Esophagus muscularis mucosa (tissue), 4 donors: Measurements from ENCODE around the gene SKIDA1. TPM values are rescaled to one million over a fixed set of nuclear protein-coding genes. Genes with fewer than 3 reads are reported as not detected.

Source experiments
- DNase-seq: peaks from one replicate; pipeline ENCODE4 v3.0.0-alpha.2; 2017; ENCODE audit errors: extremely low spot score
- H3K27ac ChIP-seq, 4 donors: fragments of 200-600 bp; sonication (generic); replicated peaks in 1 of 4; 1 replicate in 3 of 4; 2 replicates in 1 of 4; pipeline ENCODE4 v1.5.1; 2016 to 2019; ENCODE audit warnings: mild to moderate bottlenecking in 1 of 4
- H3K27me3 ChIP-seq, 4 donors: fragments of 200-600 bp; sonication (generic); one replicate each; pipeline versions ENCODE4 v1.5.1 to v1.6.0; 2016 to 2019
- H3K36me3 ChIP-seq, 4 donors: fragments of 200-600 bp; sonication (generic); one replicate each; pipeline ENCODE4 v1.5.1; 2016 to 2019
- H3K4me1 ChIP-seq, 4 donors: fragments of 200-600 bp; sonication (generic); one replicate each; pipeline ENCODE4 v1.5.1; 2016 to 2019
- H3K4me3 ChIP-seq, 4 donors: fragments of 200-600 bp; sonication (generic); 1 replicate in 2 of 4; 2 replicates in 2 of 4; pipeline ENCODE4 v1.5.1; 2016 to 2019; ENCODE audit warnings: mild to moderate bottlenecking in 4 of 4, moderate library complexity in 1 of 4
- H3K9me3 ChIP-seq, 4 donors: fragments of 200-600 bp; sonication (generic); 1 replicate in 3 of 4; 2 replicates in 1 of 4; pipeline ENCODE4 v1.5.1; 2016 to 2019
- EP300 ChIP-seq: sonication (generic); formaldehyde crosslinking; IDR thresholded peaks from one replicate; pipeline ENCODE4 v1.6.1; 2017; ENCODE audit warnings: antibody characterized with exemption
- POLR2A ChIP-seq: fragments of 450-650 bp; IDR thresholded peaks from one replicate; pipeline ENCODE4 v1.6.1; 2017; ENCODE audit warnings: antibody characterized with exemption, moderate library complexity, mild to moderate bottlenecking, low read depth
- POLR2AphosphoS5 ChIP-seq, 2 donors: sonication (generic); formaldehyde crosslinking; IDR thresholded peaks; one replicate each; pipeline ENCODE4 v1.6.1; 2017; ENCODE audit warnings: antibody characterized with exemption in 2 of 2
- WGBS: methylation state at CpG from one replicate; pipeline ENCODE4 v1.1.5; 2018; 5-methylcytosine and 5-hydroxymethylcytosine counted together
- intact Hi-C: fragments of 100-400 bp; cut with DNase I; formaldehyde crosslinking; loops from one replicate; pipeline ENCODE4 v1.15.1; 2023
- total RNA-seq, 4 donors: library from RNA; depleted of rRNA; stranded (reverse); fragments of >200 nt; gene quantifications; one replicate each; pipeline versions ENCODE4 v1.1.0 to v1.2.1, GENCODE V29; 2016
- TF ChIP-seq, protein P1 (sequence below), 3 experiments: fragments of 200-600 bp in 2 of 3; fragments of 450-650 bp in 1 of 3; sonication (generic) in 2 of 3; IDR thresholded peaks; one replicate each; pipeline ENCODE4 v1.5.1; 2017 to 2019; ENCODE audit warnings: antibody characterized with exemption in 3 of 3, mild to moderate bottlenecking in 2 of 3, moderate library complexity in 1 of 3

SKIDA1 gene
- total RNA-seq, 4 donors from 2014 or later, result 0.50 to 2.9 (median 1.2) TPM

DNA sequence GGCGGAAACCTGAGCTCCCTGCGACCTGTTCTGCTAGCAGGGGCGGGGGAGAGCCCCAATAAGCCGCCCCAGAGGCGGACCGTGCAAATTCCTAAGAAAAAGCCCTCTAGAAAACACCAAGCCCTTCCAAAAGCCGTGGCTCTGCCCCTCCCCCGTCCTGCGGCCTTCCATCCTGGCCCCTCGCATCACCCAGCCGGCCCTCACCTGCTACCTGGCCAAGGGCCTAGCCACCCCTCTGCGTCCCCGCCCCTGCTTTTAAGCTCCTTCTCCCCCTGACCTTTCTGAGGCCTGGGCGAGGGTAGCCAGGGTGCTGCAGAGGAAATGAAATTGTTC lies 24.9 kb downstream of the SKIDA1 start:
- H3K9me3 ChIP-seq, result no peaks in the 10 kb centered on the region
- H3K27me3 ChIP-seq, result no peaks in the 10 kb centered on the region
- H3K4me1 ChIP-seq, result peaks cover 8 to 27% (median 20%) of the 10 kb centered on the region in 4 donors
- peak overlapping the region; percentile 37 to 47 (median 38) for H3K4me3 ChIP-seq
- WGBS, result 63% methylated on average over 14 of the region's 14 CpGs
- peak overlapping the region in 1 of 4 donors; percentile 30 for H3K27ac ChIP-seq
- no peaks in the 10 kb centered on the region for H3K36me3 ChIP-seq
- TF ChIP-seq, protein P1, sequence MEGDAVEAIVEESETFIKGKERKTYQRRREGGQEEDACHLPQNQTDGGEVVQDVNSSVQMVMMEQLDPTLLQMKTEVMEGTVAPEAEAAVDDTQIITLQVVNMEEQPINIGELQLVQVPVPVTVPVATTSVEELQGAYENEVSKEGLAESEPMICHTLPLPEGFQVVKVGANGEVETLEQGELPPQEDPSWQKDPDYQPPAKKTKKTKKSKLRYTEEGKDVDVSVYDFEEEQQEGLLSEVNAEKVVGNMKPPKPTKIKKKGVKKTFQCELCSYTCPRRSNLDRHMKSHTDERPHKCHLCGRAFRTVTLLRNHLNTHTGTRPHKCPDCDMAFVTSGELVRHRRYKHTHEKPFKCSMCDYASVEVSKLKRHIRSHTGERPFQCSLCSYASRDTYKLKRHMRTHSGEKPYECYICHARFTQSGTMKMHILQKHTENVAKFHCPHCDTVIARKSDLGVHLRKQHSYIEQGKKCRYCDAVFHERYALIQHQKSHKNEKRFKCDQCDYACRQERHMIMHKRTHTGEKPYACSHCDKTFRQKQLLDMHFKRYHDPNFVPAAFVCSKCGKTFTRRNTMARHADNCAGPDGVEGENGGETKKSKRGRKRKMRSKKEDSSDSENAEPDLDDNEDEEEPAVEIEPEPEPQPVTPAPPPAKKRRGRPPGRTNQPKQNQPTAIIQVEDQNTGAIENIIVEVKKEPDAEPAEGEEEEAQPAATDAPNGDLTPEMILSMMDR (IDR thresholded peaks at IDR 0.05), result no peak
- DNase-seq, result no peak
- intact Hi-C loops, result no loop called here

DNA sequence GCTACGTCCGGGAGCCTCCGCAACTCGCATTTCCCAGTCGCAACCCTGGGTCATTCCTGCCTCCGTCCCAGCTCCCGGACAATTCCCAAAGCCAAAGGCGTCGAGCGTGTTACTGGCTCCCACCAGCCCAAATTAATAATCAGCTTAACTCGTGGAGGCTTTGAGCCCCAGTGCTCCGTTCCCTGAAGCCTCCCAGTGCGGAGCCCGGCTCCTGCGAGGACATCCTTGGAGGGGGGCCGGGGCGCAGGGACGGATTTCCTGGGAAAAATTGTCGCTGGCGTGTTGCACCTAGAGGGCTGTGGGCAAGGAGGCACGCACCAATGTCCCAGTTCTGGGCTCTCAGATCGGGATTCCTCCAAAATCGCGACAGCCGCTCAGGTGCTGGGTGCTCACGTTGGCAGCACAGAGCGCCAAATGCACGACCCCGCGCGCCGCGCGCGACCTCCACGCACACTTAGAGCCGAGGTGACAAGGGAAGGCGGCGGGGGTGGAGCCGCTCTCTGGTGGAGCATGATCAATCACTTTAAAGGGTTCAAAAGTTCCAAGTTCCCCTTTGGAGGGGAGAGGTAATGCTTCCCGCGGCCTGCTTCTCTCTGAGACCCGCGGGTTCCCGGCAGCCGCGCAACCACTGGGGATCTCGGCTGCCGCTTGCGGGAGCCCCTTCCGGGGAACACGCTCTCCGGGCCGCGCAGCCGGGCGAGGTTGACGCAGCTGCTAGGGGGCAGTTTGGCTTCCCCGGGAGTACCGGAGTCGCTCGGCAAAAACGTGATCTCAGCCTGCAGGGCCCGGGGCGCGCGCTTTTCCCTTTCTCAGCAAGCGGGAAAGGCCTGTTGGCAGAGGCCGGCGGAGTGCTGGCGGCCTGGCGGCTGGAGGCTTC lies 25.5 kb downstream of the SKIDA1 start:
- Histone ChIP-seq H3K36me3 (no peaks in the 10 kb centered on the region), H3K27ac (peak overlapping the region in 1 of 4 donors; percentile 30), H3K27me3 (no peaks in the 10 kb centered on the region), H3K9me3 (no peaks in the 10 kb centered on the region), H3K4me3 (peak overlapping the region; percentile 37 to 47 (median 38)), H3K4me1 (peaks cover 7 to 31% (median 25%) of the 10 kb centered on the region in 4 donors)
- intact Hi-C loops, result loop anchor here (10.0 kb wide), 4 partner anchors 165 to 1485 kb away; partner anchors contain the start of gene DNAJC1
- TF ChIP-seq POLR2A (no peak), POLR2AphosphoS5 (IDR thresholded peaks at IDR 0.05) (no peak), EP300 (no peak)
- TF ChIP-seq, protein P1 (IDR thresholded peaks at IDR 0.05), result no peak
- whole genome bisulfite sequencing, result 56% methylated on average over 66 of the region's 72 CpGs
- peak; percentile 79 for DNase-seq

DNA sequence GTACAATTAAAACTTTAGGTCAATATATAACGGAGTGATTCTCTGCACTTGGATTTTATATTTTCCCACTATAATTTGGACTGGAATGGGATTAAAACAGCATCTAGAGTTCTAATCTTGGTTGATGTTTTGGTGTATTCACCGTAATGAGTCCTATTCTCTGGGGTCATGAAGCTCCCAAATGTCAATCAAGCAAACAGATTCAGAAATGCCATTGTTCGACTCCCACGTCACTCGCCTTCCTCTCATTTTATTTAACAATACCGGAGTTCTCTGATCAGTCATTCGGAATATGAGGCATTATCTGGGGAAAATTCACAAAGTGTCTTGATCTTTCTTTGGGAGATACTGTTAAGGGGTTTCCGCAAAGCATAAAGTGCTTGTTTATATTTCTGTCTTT lies 26.5 kb downstream of the SKIDA1 start:
- WGBS, result 96% methylated on average over 8 of the region's 8 CpGs
- Histone ChIP-seq H3K27me3 (no peaks in the 10 kb centered on the region), H3K4me3 (no peak overlapping the region), H3K4me1 (peaks cover 16 to 40% (median 35%) of the 10 kb centered on the region in 4 donors), H3K27ac (no peak overlapping the region), H3K36me3 (no peaks in the 10 kb centered on the region), H3K9me3 (no peaks in the 10 kb centered on the region)
- DNase-seq, result no peak
- intact Hi-C loops, result loop anchor here (10.0 kb wide), 4 partner anchors 164 to 1486 kb away; partner anchors contain the start of gene DNAJC1
- no peak for TF ChIP-seq EP300
- no peak for TF ChIP-seq POLR2A
- TF ChIP-seq, protein P1 (IDR thresholded peaks at IDR 0.05), result no peak
- TF ChIP-seq POLR2AphosphoS5 (IDR thresholded peaks at IDR 0.05), result no peak

DNA sequence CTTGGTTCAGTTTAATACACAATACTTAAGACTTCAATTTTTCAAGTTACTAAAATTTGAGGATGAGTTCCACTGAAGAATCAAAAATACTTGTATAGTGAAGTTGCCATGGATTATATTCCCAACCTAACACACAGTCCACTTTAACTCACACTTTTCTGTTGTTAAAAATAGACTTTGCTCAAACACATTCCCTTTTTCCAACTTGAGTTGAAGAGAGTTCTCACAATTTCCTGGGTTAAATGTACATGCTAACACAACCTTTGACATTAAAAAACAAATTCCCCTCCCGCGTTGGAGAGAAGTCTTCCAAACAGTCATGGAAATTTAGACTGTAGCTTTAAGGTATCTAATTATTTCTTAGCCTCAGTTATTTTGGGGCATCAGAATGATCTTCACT lies 27.1 kb downstream of the SKIDA1 start:
- H3K27ac ChIP-seq, result no peak overlapping the region

More for the DNA sequence above, 27.1 kb downstream of the SKIDA1 start:
- 74% methylated on average over 2 of the region's 2 CpGs for WGBS
- no peaks in the 10 kb centered on the region for H3K9me3 ChIP-seq
- no peak for DNase-seq
- H3K4me3 ChIP-seq, result no peak overlapping the region
- intact Hi-C loops, result loop anchor here (10.0 kb wide), 4 partner anchors 164 to 1486 kb away; partner anchors contain the start of gene DNAJC1
- no peaks in the 10 kb centered on the region for H3K27me3 ChIP-seq
- H3K4me1 ChIP-seq, result peaks cover 16 to 43% (median 36%) of the 10 kb centered on the region in 4 donors
- H3K36me3 ChIP-seq, result no peaks in the 10 kb centered on the region
- TF ChIP-seq, protein P1 (IDR thresholded peaks at IDR 0.05), result no peak
- TF ChIP-seq EP300, result no peak
- TF ChIP-seq POLR2AphosphoS5 (IDR thresholded peaks at IDR 0.05), result no peak
- no peak for TF ChIP-seq POLR2A
